Right lobe of liver (tissue), 4 donors: ENCODE data around the gene MTSS2.

ENCODE experiments used
- POLR2A ChIP-seq: fragments of 450-650 bp; IDR thresholded peaks from one replicate; pipeline ENCODE4 v1.6.1; 2017; ENCODE audit warnings: antibody characterized with exemption, mild to moderate bottlenecking
- TF ChIP-seq, protein P1 (sequence below), 4 donors: fragments of 200-600 bp in 3 of 4; fragments of 450-650 bp in 1 of 4; IDR thresholded peaks; one replicate each; pipeline versions ENCODE4 v1.5.1 to v1.8.0; 2016 to 2022; ENCODE audit warnings: antibody characterized with exemption in 4 of 4, mild to moderate bottlenecking in 2 of 4
- donor health status: DM: no; HTN: no; CAD: no.
- donor health status: DM: no; HTN: no; CAD: no.
- donor health status: DM: no; HTN: yes; CAD: no.

DNA sequence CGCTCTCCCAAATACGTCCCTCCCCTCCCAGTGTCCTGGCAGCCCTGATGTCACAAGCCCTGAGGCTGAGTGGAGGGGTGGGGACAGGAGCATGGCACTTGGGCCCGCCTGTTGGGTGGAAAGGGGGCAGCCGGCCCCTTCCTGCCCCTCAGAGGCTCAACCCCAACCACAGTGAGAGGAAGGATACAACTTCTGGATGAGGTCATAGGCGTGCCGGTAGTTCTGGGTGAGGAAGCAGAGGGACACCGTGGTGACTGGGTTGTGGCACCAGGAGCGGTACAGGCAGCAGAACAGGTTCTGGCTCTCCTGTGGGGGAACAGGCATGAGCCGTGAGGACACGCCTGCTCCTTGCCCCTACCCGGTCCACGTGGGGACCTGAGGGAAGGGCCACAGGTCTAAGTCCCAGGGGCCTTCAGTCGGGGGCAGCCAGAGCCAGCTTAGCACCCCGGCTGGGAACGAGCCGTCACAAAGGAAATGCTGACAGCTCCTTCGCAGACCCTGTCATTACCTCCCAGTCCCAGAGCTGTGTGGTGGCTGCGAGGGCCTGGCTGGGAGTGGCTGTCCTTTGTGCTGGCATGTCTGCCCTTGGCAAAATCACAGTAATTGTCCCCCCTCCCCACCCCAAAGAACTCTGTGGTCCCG, 11.2 kb upstream of the MTSS2 start:
- no peak for TF ChIP-seq POLR2A
- TF ChIP-seq, protein P1, sequence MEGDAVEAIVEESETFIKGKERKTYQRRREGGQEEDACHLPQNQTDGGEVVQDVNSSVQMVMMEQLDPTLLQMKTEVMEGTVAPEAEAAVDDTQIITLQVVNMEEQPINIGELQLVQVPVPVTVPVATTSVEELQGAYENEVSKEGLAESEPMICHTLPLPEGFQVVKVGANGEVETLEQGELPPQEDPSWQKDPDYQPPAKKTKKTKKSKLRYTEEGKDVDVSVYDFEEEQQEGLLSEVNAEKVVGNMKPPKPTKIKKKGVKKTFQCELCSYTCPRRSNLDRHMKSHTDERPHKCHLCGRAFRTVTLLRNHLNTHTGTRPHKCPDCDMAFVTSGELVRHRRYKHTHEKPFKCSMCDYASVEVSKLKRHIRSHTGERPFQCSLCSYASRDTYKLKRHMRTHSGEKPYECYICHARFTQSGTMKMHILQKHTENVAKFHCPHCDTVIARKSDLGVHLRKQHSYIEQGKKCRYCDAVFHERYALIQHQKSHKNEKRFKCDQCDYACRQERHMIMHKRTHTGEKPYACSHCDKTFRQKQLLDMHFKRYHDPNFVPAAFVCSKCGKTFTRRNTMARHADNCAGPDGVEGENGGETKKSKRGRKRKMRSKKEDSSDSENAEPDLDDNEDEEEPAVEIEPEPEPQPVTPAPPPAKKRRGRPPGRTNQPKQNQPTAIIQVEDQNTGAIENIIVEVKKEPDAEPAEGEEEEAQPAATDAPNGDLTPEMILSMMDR (IDR thresholded peaks at IDR 0.05) = no peak
